A549 (cell line): ENCODE measurements around the gene CEP135.

Experiments used
- CTCF ChIP-seq: fragments of >200 bp; sonication (Bioruptor Twin); formaldehyde crosslinking; IDR thresholded peaks from 3 replicates; pipeline ENCODE4 v1.5.1; 2016
- E2F6 ChIP-seq: IDR thresholded peaks from 2 replicates; pipeline ENCODE4 v1.6.1; 2012; ENCODE audit warnings: low read depth, borderline replicate concordance
- MAX ChIP-seq: IDR thresholded peaks from 2 replicates; pipeline ENCODE4 v1.6.1; 2012
- NPAS2 ChIP-seq: fragments of 250-450 bp; sonication (Bioruptor Pico); IDR thresholded peaks from 2 replicates; pipeline ENCODE4 v1.8.0; 2022; ENCODE audit warnings: mild to moderate bottlenecking, moderate library complexity, borderline replicate concordance
- POLR2A ChIP-seq: IDR thresholded peaks from 2 replicates; pipeline ENCODE4 v1.6.1; 2012; ENCODE audit warnings: mild to moderate bottlenecking, low read length
- REST ChIP-seq: fragments of 200-600 bp; sonication (generic); IDR thresholded peaks from 2 replicates; pipeline ENCODE4 v1.6.1; 2016; ENCODE audit warnings: antibody characterized with exemption, mild to moderate bottlenecking, moderate library complexity
- RFX5 ChIP-seq: fragments of 450-650 bp; IDR thresholded peaks from 2 replicates; pipeline ENCODE4 v1.7.1; 2014; ENCODE audit warnings: antibody characterized with exemption, mild to moderate bottlenecking, moderate library complexity
- ZNF302 ChIP-seq: fragments of 250-450 bp; sonication (Bioruptor Pico); IDR thresholded peaks from 2 replicates; pipeline ENCODE4 v1.9.0; 2021; ENCODE audit warnings: inconsistent platforms, mild to moderate bottlenecking, moderate library complexity

- TF ChIP-seq REST (no peak), POLR2A (no peak), CTCF (no peak), NPAS2 (CRISPR knock-in tag) (no peak), ZNF302 (CRISPR knock-in tag) (no peak), MAX (no peak), RFX5 (no peak), E2F6 (no peak)
Observed at GRCh38 chr4:55989766-55990165, 41.0 kb downstream of the CEP135 start.
